PC-9 (cell line): ENCODE results near the gene GLRX.

Source experiments
- EZH2 ChIP-seq: fragments of 200-600 bp; sonication (generic); IDR thresholded peaks from 2 replicates; pipeline ENCODE4 v1.8.0; 2017; ENCODE audit warnings: antibody characterized with exemption, low read depth
- TF ChIP-seq, protein P1 (sequence below): fragments of 200-600 bp; sonication (generic); conservative IDR thresholded peaks from 2 replicates; pipeline ENCODE4 v1.6.1; 2017; ENCODE audit warnings: mixed run types, antibody characterized with exemption, mild to moderate bottlenecking, moderate library complexity

DNA sequence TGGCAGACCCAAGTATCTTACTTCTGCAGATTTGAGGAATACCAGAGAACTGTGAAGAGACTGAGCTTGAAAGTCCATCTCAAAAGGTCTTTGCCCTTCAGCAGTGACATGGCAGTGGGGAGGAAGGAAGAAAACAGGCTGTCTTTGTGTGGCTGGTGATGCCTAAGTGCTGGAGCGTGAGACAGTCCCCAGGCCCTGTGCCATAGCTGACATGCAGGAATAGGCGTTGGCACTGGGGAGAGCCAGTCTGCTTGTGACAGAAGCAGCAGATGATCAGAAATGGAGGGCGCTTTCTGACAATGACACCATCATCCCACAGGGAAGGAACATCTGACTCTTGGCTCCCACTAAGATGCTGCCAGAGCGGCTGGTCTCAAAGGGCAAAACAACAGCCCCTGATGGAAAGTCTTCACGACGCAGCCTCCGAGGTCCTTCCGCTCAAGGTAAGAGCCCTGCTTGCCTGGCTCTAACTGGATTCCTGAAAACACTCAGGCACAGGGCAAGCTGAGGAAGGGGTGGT is 15.5 kb upstream of the GLRX start:
- TF ChIP-seq, protein P1, sequence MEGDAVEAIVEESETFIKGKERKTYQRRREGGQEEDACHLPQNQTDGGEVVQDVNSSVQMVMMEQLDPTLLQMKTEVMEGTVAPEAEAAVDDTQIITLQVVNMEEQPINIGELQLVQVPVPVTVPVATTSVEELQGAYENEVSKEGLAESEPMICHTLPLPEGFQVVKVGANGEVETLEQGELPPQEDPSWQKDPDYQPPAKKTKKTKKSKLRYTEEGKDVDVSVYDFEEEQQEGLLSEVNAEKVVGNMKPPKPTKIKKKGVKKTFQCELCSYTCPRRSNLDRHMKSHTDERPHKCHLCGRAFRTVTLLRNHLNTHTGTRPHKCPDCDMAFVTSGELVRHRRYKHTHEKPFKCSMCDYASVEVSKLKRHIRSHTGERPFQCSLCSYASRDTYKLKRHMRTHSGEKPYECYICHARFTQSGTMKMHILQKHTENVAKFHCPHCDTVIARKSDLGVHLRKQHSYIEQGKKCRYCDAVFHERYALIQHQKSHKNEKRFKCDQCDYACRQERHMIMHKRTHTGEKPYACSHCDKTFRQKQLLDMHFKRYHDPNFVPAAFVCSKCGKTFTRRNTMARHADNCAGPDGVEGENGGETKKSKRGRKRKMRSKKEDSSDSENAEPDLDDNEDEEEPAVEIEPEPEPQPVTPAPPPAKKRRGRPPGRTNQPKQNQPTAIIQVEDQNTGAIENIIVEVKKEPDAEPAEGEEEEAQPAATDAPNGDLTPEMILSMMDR, result no peak
- TF ChIP-seq EZH2, result no peak
